HG02610 (cell line): Measurements from ENCODE around the gene FAM120A.

Source experiments
- ATAC-seq: cut with Tn5 transposase; IDR thresholded peaks from one replicate; pipeline ENCODE4 v1.9.1; 2021; ENCODE audit warnings: mild to moderate bottlenecking, moderate library complexity; ENCODE audit not compliant: unreplicated experiment

FAM120A gene

GRCh38 chr9:93470391-93470790, 18.9 kb downstream of the FAM120A start:
- no peak for ATAC-seq

DNA sequence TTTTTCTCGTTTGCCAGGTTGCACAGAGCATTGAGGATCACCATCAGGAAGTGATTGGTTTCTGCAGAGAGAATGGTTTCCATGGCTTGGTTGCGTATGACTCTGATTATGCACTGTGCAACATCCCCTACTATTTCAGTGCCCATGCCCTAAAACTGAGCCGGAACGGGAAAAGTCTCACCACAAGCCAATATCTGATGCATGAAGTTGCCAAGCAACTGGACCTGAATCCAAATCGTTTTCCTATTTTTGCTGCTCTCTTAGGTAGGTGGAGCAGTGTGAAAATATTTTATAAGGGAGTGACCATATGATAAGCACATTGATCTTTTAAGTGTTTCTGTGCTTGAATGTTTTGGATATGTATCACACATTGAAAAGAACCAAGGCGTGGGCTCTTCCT, 19.6 kb downstream of the FAM120A start:
- ATAC-seq = no peak

DNA sequence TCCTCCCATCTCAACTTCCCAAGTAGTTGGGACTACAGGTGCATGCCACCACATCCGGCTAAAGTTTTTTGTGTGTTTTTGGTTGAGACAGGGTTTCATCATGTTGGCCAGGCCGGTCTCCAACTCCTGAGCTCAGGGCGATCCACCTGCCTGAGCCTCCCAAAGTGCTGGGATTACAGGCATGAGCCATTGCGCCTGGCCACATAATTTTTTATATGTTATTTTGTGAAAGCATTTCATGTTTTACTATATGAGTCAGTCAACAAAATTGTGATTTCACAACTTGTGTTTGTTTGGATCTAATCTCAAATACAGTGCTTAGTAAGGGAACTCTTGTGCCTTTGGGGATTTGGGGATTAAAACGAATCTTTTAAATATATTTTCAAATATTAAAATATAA, 21.9 kb downstream of the FAM120A start:
- no peak for ATAC-seq

DNA sequence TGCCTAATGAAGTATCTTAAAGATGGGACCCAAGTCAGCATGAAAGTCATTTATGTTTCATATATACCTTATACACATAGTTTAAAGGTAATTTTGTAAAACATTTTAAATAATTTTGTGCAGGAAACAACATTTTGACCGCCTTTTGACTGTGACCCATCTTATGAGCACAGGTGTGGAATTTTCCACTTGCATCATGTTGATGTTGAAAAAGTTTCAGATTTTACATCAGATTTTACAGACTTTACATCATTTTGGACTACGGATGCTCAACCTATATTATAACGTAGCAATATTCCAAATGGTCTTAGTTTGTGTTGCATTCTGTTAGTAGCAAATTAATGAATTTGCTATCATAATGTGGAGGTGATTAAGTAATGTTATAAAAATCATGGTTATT, 23.6 kb downstream of the FAM120A start:
- ATAC-seq = no peak

GRCh38 chr9:93475856-93476255, 24.4 kb downstream of the FAM120A start:
- ATAC-seq = no peak

- no peak for ATAC-seq
These were observed 25.4 kb downstream of the FAM120A start for GRCh38 chr9:93476924-93477323.

GRCh38 chr9:93477397-93477796, 25.9 kb downstream of the FAM120A start:
- no peak for ATAC-seq

- ATAC-seq = no peak
These were observed 28.2 kb downstream of the FAM120A start for GRCh38 chr9:93479726-93480125.

- no peak for ATAC-seq
These were observed 28.8 kb downstream of the FAM120A start for GRCh38 chr9:93480262-93480661.

DNA sequence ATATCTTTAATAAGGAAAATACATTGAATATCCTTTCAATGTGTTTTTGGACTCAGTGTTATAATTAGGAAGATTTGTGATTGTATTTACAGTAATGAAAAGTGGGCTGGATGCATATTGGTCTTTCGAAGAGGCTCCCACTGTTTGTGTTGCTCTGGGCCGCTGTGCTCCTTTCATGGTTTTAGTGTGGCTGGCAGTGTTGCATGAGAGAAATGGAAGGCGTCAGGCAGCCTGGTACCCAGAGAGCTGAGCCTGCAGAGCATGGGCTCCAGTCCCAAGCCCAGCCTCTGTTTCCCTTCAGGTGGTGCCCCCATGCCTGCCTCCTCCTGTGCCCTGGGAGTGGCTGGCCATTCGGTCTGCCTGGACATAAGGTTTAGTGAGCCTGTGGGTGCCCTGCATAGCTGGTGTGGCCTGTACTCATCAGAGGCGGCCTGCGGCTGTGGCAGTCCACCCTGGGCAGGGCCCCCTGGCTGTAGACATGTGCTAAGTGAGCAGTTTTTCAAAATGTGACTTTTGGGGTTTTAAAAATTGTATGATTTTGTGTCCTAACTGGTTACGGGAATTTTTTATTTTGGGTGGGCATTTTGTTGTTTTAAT, 29.3 kb downstream of the FAM120A start:
- no peak for ATAC-seq

GRCh38 chr9:93483497-93483896, 32.0 kb downstream of the FAM120A start:
- ATAC-seq = no peak

DNA sequence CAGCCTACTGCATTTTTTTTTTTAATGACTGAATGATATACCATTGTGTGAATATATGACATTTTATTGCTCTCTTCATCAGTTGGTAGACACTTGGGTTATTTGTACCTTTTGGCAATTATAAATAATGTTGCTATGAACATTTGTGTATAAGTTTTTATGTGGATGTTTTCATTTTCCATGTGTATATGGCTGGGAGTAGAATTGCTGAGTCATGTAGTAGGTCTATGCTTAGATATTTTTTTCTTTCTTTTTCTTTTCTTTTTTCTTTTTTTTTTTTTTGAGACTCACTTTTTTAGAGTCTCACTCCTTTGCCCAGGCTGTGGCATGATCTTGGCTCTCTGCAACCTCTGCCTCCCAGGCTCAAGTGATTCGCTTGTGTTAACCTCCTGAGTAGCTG, 34.8 kb downstream of the FAM120A start:
- no peak for ATAC-seq

GRCh38 chr9:93488244-93488643, 36.8 kb downstream of the FAM120A start:
- no peak for ATAC-seq

DNA sequence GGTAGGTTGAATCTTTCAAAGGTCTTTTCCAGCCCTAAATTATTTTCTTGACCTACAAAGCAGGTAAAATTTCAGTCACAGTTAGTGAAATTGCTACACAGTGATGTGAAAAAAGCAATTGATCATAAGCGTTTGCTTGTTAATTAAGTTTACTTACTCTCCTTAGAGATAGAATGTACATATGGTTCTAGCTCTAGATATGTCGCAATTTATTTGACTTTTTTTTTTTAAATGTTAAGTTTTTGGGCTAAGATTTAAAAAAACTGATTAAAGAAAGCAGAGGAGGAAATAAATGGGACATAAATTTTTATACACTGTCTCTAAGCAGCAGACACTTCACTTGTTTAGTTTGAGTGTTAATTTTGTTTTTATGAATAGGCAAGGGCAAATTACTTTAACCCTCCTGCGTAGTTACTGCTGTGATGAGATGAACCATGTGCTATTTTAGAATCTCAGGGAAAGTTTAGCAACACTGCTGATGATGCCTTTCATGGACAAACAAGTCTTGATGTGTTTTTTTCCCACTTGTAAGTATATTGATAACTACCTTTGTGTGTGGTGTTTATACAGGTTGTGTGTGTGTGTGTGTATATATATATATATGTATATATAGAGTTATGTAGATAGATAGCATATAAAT, 40.2 kb downstream of the FAM120A start:
- no peak for ATAC-seq

DNA sequence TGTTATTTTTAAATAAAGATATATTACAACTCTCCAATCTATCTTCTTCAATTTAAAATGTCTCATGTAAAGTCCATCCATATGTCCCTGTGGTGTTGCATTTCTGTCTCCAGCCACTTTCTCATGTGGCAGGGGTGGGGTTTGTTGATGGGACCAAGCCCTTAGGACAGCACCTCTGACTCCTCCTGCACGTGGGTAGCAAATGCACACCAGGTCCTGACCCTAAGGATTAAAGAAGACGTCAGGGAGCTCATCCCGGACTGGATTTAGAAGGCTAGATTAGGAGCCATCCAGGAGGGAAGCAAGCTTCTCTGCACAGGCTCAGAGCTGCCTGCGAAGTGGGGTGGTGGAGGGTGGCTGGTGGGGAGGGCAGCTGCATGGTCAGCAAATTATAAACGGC, 40.8 kb downstream of the FAM120A start:
- ATAC-seq = no peak

- ATAC-seq = no peak
These were observed 42.5 kb downstream of the FAM120A start for GRCh38 chr9:93493949-93494348.

GRCh38 chr9:93496285-93496684, 44.8 kb downstream of the FAM120A start:
- ATAC-seq = no peak

GRCh38 chr9:93500571-93501298, 49.2 kb downstream of the FAM120A start:
- no peak for ATAC-seq

GRCh38 chr9:93501406-93501805, 49.9 kb downstream of the FAM120A start:
- ATAC-seq = no peak

DNA sequence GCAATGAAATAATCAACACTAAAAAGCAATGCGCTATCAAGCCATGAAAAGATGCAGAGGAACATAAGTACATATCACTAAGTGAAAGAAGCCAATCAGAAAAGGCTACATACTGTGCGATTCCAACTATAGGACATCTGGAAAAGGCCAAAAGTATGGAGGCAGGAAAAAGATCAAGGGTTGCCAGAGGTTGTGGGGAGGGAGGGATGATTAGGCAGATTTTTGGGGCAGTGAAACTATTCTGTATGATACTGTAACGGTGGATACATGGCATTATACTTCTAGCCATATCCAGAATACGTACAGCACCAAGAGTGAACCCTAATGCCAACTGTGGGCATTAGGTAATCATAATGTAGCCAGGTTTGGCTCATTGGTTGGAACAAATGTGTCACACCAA, 51.9 kb downstream of the FAM120A start:
- ATAC-seq = no peak

DNA sequence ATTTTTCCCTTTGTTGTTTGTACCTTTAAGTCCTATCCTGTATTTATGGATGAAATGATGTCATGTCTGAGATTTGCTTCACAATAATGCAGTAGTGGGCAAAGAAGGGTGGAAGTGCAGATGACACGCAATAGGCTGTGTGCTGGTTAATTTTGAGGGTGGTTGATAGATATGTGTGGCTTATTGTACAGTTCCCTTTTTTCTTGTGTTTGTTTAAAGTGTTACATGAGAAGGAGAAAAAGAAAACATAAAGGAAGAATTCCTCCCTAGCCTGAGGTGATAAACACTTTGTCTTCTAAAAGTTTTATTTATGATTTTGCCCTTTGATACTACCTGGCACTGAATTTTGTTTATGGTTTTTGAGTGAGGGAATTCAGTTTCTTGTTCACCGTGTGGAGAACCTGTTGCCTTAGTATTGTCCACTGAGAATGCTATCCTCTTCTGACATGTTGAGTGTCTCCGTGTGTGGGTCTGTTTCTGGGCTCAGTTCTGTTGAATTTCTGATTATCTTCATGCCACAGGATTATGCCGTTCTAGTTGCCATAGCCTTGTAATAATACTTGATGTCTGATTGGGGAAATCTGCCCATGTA, 54.2 kb downstream of the FAM120A start:
- no peak for ATAC-seq

GRCh38 chr9:93507768-93508167, 56.3 kb downstream of the FAM120A start:
- ATAC-seq = no peak
